HG03571 (cell line): ENCODE results near the gene DEFB121.
"Not testable (repeated sequence)": the region's sequence is repeated elsewhere in the genome, so short reads cannot be mapped to it uniquely, and the experiment has no call there.

ENCODE experiments used
- ATAC-seq: cut with Tn5 transposase; IDR thresholded peaks from one replicate; pipeline ENCODE4 v1.9.1; 2021; ENCODE audit not compliant: unreplicated experiment

Gene DEFB121

GRCh38 chr20:31406115-31406514 is at the start of gene DEFB121:
TSS of gene DEFB121 (minus strand) at chr20:31406215. CDS start at chr20:31406152, 63 bp downstream.
- no peak for ATAC-seq

GRCh38 chr20:31454361-31454760 is 48.3 kb upstream of the DEFB121 start:
- no peak for ATAC-seq

- no peak for ATAC-seq
These were observed 46.6 kb upstream of the DEFB121 start for GRCh38 chr20:31452575-31452974.

GRCh38 chr20:31449511-31450414 is 43.7 kb upstream of the DEFB121 start:
- no peak for ATAC-seq

- ATAC-seq: no peak
These were observed 40.2 kb upstream of the DEFB121 start for GRCh38 chr20:31446084-31446819.

GRCh38 chr20:31440012-31440659 is 34.1 kb upstream of the DEFB121 start, which contains the start of gene DEFB123:
TSS of gene DEFB123 (plus strand) at chr20:31440632. CDS start at chr20:31440699, 67 bp downstream.
- no peak for ATAC-seq

GRCh38 chr20:31430568-31431115 is 24.6 kb upstream of the DEFB121 start:
- no peak for ATAC-seq

- not testable (repeated sequence) for ATAC-seq
These were observed 21.6 kb upstream of the DEFB121 start for GRCh38 chr20:31427576-31427975.

GRCh38 chr20:31426891-31427551 is 21.0 kb upstream of the DEFB121 start:
- ATAC-seq: not testable (repeated sequence)

GRCh38 chr20:31425797-31426196 is 19.8 kb upstream of the DEFB121 start:
- ATAC-seq: no peak

- ATAC-seq: no peak
These were observed 12.3 kb upstream of the DEFB121 start for GRCh38 chr20:31418307-31418706.

GRCh38 chr20:31415653-31416052 is 9.6 kb upstream of the DEFB121 start:
- no peak for ATAC-seq

GRCh38 chr20:31414381-31414780 is 8.4 kb upstream of the DEFB121 start:
- no peak for ATAC-seq

- no peak for ATAC-seq
These were observed 4.0 kb upstream of the DEFB121 start for GRCh38 chr20:31410011-31410410.

GRCh38 chr20:31403886-31404285 is 2.1 kb downstream of the DEFB121 start:
- ATAC-seq: no peak

GRCh38 chr20:31394900-31395299 is 11.1 kb downstream of the DEFB121 start:
- ATAC-seq: no peak

- ATAC-seq: no peak
These were observed 13.2 kb downstream of the DEFB121 start for GRCh38 chr20:31392836-31393235.

- no peak for ATAC-seq
These were observed 15.5 kb downstream of the DEFB121 start, which contains the start of gene DEFB119 for GRCh38 chr20:31390490-31390889. TSS of gene DEFB119 (minus strand) at chr20:31390590. CDS start at chr20:31390483, 107 bp downstream.

GRCh38 chr20:31374346-31374745 is 31.7 kb downstream of the DEFB121 start:
- no peak for ATAC-seq

GRCh38 chr20:31368301-31368700 is 37.7 kb downstream of the DEFB121 start, which contains the start of gene DEFB118:
TSS of gene DEFB118 (plus strand) at chr20:31368601. CDS start at chr20:31368651, 50 bp downstream.
- no peak for ATAC-seq
